ENCODE measurements around the gene VILL.

The VILL gene

GRCh38 chr3:37999836-38000235 is 9.2 kb downstream of the VILL start:
- no peaks in the 10 kb centered on the region for H3K36me3 ChIP-seq (replicated peaks; ENCODE audit: insufficient read depth, low read length)
- no peak overlapping the region for H3K4me2 ChIP-seq (ENCODE audit: low read depth, low read length)
- DNase-seq: no peak
- no peaks in the 10 kb centered on the region for H3K9me3 ChIP-seq (replicated peaks; ENCODE audit: insufficient read depth, low read length)
- TF ChIP-seq EZH2 (optimal IDR thresholded peaks at IDR 0.05; ENCODE audit: low read depth, low read length): no peak
- TF ChIP-seq, protein P1, sequence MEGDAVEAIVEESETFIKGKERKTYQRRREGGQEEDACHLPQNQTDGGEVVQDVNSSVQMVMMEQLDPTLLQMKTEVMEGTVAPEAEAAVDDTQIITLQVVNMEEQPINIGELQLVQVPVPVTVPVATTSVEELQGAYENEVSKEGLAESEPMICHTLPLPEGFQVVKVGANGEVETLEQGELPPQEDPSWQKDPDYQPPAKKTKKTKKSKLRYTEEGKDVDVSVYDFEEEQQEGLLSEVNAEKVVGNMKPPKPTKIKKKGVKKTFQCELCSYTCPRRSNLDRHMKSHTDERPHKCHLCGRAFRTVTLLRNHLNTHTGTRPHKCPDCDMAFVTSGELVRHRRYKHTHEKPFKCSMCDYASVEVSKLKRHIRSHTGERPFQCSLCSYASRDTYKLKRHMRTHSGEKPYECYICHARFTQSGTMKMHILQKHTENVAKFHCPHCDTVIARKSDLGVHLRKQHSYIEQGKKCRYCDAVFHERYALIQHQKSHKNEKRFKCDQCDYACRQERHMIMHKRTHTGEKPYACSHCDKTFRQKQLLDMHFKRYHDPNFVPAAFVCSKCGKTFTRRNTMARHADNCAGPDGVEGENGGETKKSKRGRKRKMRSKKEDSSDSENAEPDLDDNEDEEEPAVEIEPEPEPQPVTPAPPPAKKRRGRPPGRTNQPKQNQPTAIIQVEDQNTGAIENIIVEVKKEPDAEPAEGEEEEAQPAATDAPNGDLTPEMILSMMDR (IDR thresholded peaks at IDR 0.05; ENCODE audit: low read length): no peak
- TF ChIP-seq EZH2phosphoT487 (IDR thresholded peaks at IDR 0.05; ENCODE audit: low read length): no peak
- H3K9me2 ChIP-seq (replicated peaks; ENCODE audit: insufficient read depth, low read length): no peaks in the 10 kb centered on the region
- no peaks in the 10 kb centered on the region for H3K27me3 ChIP-seq (replicated peaks; ENCODE audit: insufficient read depth, low read length)
- H3K4me1 ChIP-seq (ENCODE audit: low read length): peaks cover 21% of the 10 kb centered on the region
- H3K9ac ChIP-seq (ENCODE audit: low read length): no peak overlapping the region
- H3K79me2 ChIP-seq (ENCODE audit: low read length): no peaks in the 10 kb centered on the region
- no peaks in the 10 kb centered on the region for H4K20me1 ChIP-seq (ENCODE audit: insufficient read depth, low read length)
- no peaks in the 10 kb centered on the region for H3F3A ChIP-seq (ENCODE audit: insufficient read depth, low read length)
- no peak overlapping the region for H2AFZ ChIP-seq (ENCODE audit: low read length)
- H3K4me3 ChIP-seq (ENCODE audit: low read length): no peak overlapping the region
- H3K27ac ChIP-seq (ENCODE audit: low read length): no peak overlapping the region

DNA sequence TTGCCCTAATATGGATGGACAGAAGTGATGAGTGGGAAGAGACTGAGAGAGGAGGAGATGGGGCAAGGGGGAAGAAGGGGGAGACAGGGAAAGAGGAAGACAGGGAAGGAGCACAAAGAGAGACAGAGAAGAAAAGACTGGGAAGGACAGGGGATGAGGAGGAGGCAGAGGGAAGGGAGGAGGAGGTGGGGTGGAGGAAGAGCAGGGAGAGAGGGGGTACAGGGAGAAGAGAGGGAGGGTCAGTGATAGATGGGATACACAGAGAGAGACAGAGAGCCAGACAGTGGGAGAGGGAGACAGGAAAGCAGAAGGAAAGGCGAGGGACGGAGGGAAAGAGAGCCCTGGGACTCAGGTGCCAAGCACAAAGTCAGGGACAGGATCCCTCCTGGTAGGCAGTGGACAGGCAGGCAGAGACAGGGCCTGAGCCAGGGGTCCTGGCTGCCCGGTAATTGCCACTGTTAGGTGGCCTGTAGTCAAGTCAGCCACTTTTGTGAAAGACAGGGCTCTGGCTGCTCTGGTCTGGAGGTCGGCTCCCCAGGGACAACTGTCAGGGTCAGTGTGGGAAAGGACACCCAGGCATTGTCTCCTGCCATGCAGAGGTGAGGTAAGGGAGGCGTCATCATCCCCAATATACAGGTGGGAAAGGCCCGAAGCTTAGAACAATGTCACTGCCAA is 9.8 kb downstream of the VILL start:
- H3K4me2 ChIP-seq (ENCODE audit: low read depth, low read length): no peak overlapping the region
- no peak overlapping the region for H3K9ac ChIP-seq (ENCODE audit: low read length)
- no peaks in the 10 kb centered on the region for H3F3A ChIP-seq (ENCODE audit: insufficient read depth, low read length)
- no peaks in the 10 kb centered on the region for H4K20me1 ChIP-seq (ENCODE audit: insufficient read depth, low read length)
- H2AFZ ChIP-seq (ENCODE audit: low read length): no peak overlapping the region
- H3K4me1 ChIP-seq (ENCODE audit: low read length): peaks cover 16% of the 10 kb centered on the region
- H3K27ac ChIP-seq (ENCODE audit: low read length): no peak overlapping the region
- H3K79me2 ChIP-seq (ENCODE audit: low read length): no peaks in the 10 kb centered on the region
- TF ChIP-seq, protein P1 (IDR thresholded peaks at IDR 0.05; ENCODE audit: low read length): no peak
- TF ChIP-seq EZH2 (optimal IDR thresholded peaks at IDR 0.05; ENCODE audit: low read depth, low read length): no peak
- no peak for TF ChIP-seq EZH2phosphoT487 (IDR thresholded peaks at IDR 0.05; ENCODE audit: low read length)
- H3K9me3 ChIP-seq (replicated peaks; ENCODE audit: insufficient read depth, low read length): no peaks in the 10 kb centered on the region
- no peak for DNase-seq
- H3K27me3 ChIP-seq (replicated peaks; ENCODE audit: insufficient read depth, low read length): no peaks in the 10 kb centered on the region
- no peaks in the 10 kb centered on the region for H3K36me3 ChIP-seq (replicated peaks; ENCODE audit: insufficient read depth, low read length)
- no peak overlapping the region for H3K4me3 ChIP-seq (ENCODE audit: low read length)
- H3K9me2 ChIP-seq (replicated peaks; ENCODE audit: insufficient read depth, low read length): no peaks in the 10 kb centered on the region

DNA sequence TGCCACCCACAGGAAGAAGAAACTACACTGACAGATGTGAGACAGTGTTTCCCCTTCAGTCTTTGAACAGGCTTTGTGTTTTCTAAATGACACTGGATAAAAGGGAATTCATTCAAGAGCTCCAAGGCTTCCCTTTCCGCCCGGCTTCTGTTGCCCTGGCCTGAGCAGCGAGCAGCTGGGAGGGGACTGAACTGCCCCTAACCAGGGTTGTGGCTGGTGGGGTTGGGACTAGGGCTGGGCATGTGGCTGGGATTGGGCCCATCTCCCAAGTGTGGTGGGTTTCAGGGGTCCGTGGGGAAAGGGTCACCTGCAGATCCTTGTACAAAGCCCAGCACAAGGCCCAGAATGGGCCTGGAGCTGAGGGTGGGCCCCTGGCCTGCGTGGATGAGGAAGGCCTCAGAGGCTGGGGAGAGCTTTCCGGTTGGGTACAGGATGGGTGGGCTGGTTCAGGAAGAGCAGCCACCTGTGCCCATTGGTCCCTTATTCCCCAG is 10.4 kb downstream of the VILL start:
- Histone ChIP-seq H3K27ac (ENCODE audit: low read length) (no peak overlapping the region), H3K9me2 (replicated peaks; ENCODE audit: insufficient read depth, low read length) (no peaks in the 10 kb centered on the region), H4K20me1 (ENCODE audit: insufficient read depth, low read length) (no peaks in the 10 kb centered on the region)

More for the DNA sequence above, 10.4 kb downstream of the VILL start:
- H3K4me2 ChIP-seq (ENCODE audit: low read depth, low read length): no peak overlapping the region
- DNase-seq: no peak
- H3K4me3 ChIP-seq (ENCODE audit: low read length): no peak overlapping the region
- no peaks in the 10 kb centered on the region for H3K36me3 ChIP-seq (replicated peaks; ENCODE audit: insufficient read depth, low read length)
- no peaks in the 10 kb centered on the region for H3F3A ChIP-seq (ENCODE audit: insufficient read depth, low read length)
- H3K27me3 ChIP-seq (replicated peaks; ENCODE audit: insufficient read depth, low read length): no peaks in the 10 kb centered on the region
- H3K79me2 ChIP-seq (ENCODE audit: low read length): no peaks in the 10 kb centered on the region
- H3K9me3 ChIP-seq (replicated peaks; ENCODE audit: insufficient read depth, low read length): no peaks in the 10 kb centered on the region
- TF ChIP-seq EZH2phosphoT487 (IDR thresholded peaks at IDR 0.05; ENCODE audit: low read length) (no peak), EZH2 (optimal IDR thresholded peaks at IDR 0.05; ENCODE audit: low read depth, low read length) (no peak)
- TF ChIP-seq, protein P1 (IDR thresholded peaks at IDR 0.05; ENCODE audit: low read length): no peak
- H3K9ac ChIP-seq (ENCODE audit: low read length): no peak overlapping the region
- peaks cover 15% of the 10 kb centered on the region for H3K4me1 ChIP-seq (ENCODE audit: low read length)
- H2AFZ ChIP-seq (ENCODE audit: low read length): no peak overlapping the region
